Gastroesophageal sphincter (tissue), 3 donors: Measurements from ENCODE around the gene EIF2B5.

Experiments used
- CTCF ChIP-seq, 4 experiments: fragments of 200-600 bp in 2 of 4; fragments of 450-650 bp in 2 of 4; sonication (generic) in 1 of 4; IDR thresholded peaks; one replicate each; pipeline ENCODE4 v1.5.1; 2017 to 2019; ENCODE audit warnings: antibody characterized with exemption in 4 of 4, mild to moderate bottlenecking in 2 of 4, moderate library complexity in 2 of 4
- EP300 ChIP-seq: sonication (generic); formaldehyde crosslinking; IDR thresholded peaks from one replicate; pipeline ENCODE4 v1.6.1; 2017; ENCODE audit warnings: antibody characterized with exemption, mild to moderate bottlenecking
- POLR2A ChIP-seq, 2 donors: fragments of 450-650 bp; IDR thresholded peaks; one replicate each; pipeline ENCODE4 v1.6.1; 2017; ENCODE audit warnings: antibody characterized with exemption in 2 of 2, mild to moderate bottlenecking in 2 of 2, moderate library complexity in 1 of 2
- POLR2AphosphoS5 ChIP-seq: sonication (generic); formaldehyde crosslinking; IDR thresholded peaks from one replicate; pipeline ENCODE4 v1.6.1; 2017; ENCODE audit warnings: antibody characterized with exemption

- no peak for TF ChIP-seq POLR2A (IDR thresholded peaks at IDR 0.05)
- no peak for TF ChIP-seq CTCF (IDR thresholded peaks at IDR 0.05)
- TF ChIP-seq POLR2AphosphoS5, result no peak
- TF ChIP-seq EP300, result no peak
These were observed 37.6 kb upstream of the EIF2B5 start for GRCh38 chr3:184097556-184097955.
